PC-3 (cell line): ENCODE measurements around the gene PLPP7. TPM values are rescaled to one million over a fixed set of nuclear protein-coding genes. Genes with fewer than 3 reads are reported as not detected.

ENCODE experiments used
- ATAC-seq: fragments of 200-7000 bp; cut with Tn5 transposase; 2 replicates; pipeline ENCODE4 v1.9.1; 2020; ENCODE audit warnings: mild to moderate bottlenecking, moderate library complexity
- BruUV-seq: library from RNA; stranded (reverse); fragments of 400-500 nt; replicated peaks from 2 replicates; lab custom pipeline; 2021; lab: Mats Ljungman, UMichigan
- CTCF ChIA-PET: fragments of 300-600 bp; sonication (Branson Sonifier 250); formaldehyde crosslinking; loops from one replicate; lab custom pipeline; 2022; ENCODE audit warnings: antibody characterized with exemption; lab: Charles Lee
- POLR2A ChIA-PET: fragments of 300-600 bp; sonication (Branson Sonifier 250); formaldehyde crosslinking; loops from one replicate; lab custom pipeline; 2022; ENCODE audit warnings: antibody characterized with exemption; ENCODE audit not compliant: unreplicated experiment; lab: Charles Lee
- DNase-seq: peaks from one replicate; pipeline ENCODE4 v3.0.0-alpha.2; 2015
- H2AFZ ChIP-seq: fragments of 300-600 bp; sonication (generic); 2 replicates; pipeline ENCODE4 v1.6.0; 2016; ENCODE audit warnings: antibody characterized with exemption, low read length
- H3F3A ChIP-seq: fragments of 300-600 bp; sonication (generic); one replicate; pipeline ENCODE4 v1.6.0; 2017; ENCODE audit warnings: antibody characterized with exemption, low read length, control low read depth, mild to moderate bottlenecking; ENCODE audit not compliant: unreplicated experiment
- H3K27ac ChIP-seq: fragments of 300-600 bp; sonication (generic); 2 replicates; pipeline ENCODE4 v1.5.1; 2016; ENCODE audit warnings: mild to moderate bottlenecking, low read length
- H3K27me3 ChIP-seq: fragments of 300-600 bp; sonication (generic); 2 replicates; pipeline ENCODE4 v1.6.1; 2016; ENCODE audit warnings: low read length, mixed read lengths
- H3K36me3 ChIP-seq: fragments of 300-600 bp; sonication (generic); 2 replicates; pipeline ENCODE4 v1.6.1; 2016; ENCODE audit warnings: low read depth, mixed run types, low read length, mixed read lengths
- H3K4me1 ChIP-seq: fragments of 300-600 bp; sonication (generic); 2 replicates; pipeline ENCODE4 v1.5.1; 2016; ENCODE audit warnings: low read length; ENCODE audit not compliant: insufficient read depth
- H3K4me2 ChIP-seq: fragments of 300-600 bp; sonication (generic); 2 replicates; pipeline ENCODE4 v1.6.0; 2016; ENCODE audit warnings: low read length
- H3K4me3 ChIP-seq: fragments of 300-600 bp; sonication (generic); 2 replicates; pipeline ENCODE4 v1.5.1; 2016; ENCODE audit warnings: mild to moderate bottlenecking, low read length, mixed read lengths
- H3K79me2 ChIP-seq: fragments of 300-600 bp; sonication (generic); 2 replicates; pipeline ENCODE4 v1.6.1; 2017; ENCODE audit warnings: low read length, mixed read lengths
- H3K9ac ChIP-seq: fragments of 300-600 bp; sonication (generic); 2 replicates; pipeline ENCODE4 v1.6.0; 2016; ENCODE audit warnings: mild to moderate bottlenecking, low read length
- H3K9me2 ChIP-seq: fragments of 300-600 bp; sonication (generic); replicated peaks from 2 replicates; pipeline ENCODE4 v1.6.1; 2016; ENCODE audit warnings: mixed run types, low read length, mixed read lengths
- H3K9me3 ChIP-seq: fragments of 300-600 bp; sonication (generic); 2 replicates; pipeline ENCODE4 v1.6.1; 2016; ENCODE audit warnings: low read length, mixed read lengths
- H4K20me1 ChIP-seq: fragments of 300-600 bp; sonication (generic); 2 replicates; pipeline ENCODE4 v1.6.1; 2016; ENCODE audit warnings: low read length, mixed read lengths
- EZH2 ChIP-seq: fragments of 300-600 bp; sonication (generic); IDR thresholded peaks from one replicate; pipeline ENCODE4 v1.6.1; 2017; ENCODE audit warnings: antibody characterized with exemption, mild to moderate bottlenecking, low read length; ENCODE audit not compliant: unreplicated experiment
- EZH2phosphoT487 ChIP-seq: fragments of 300-600 bp; sonication (generic); IDR thresholded peaks from 2 replicates; pipeline ENCODE4 v1.6.1; 2018; ENCODE audit warnings: mild to moderate bottlenecking, antibody characterized with exemption, low read length, borderline replicate concordance
- intact Hi-C: fragments of 100-400 bp; cut with micrococcal nuclease; formaldehyde crosslinking; loops from 2 replicates; pipeline ENCODE4 v1.9.0; 2023
- total RNA-seq: library from RNA; depleted of rRNA; stranded (reverse); fragments of >200 nt; gene quantifications from 2 replicates; pipeline ENCODE4 v1.2.3, GENCODE V29; 2014
- TF ChIP-seq, protein P1 (sequence below): fragments of 300-600 bp; sonication (generic); conservative IDR thresholded peaks from 2 replicates; pipeline ENCODE4 v1.5.1; 2017; ENCODE audit warnings: antibody characterized with exemption, low read depth, mild to moderate bottlenecking, low read length

Gene PLPP7
- total RNA-seq, 1 experiment from 2014 or later: not detected

DNA sequence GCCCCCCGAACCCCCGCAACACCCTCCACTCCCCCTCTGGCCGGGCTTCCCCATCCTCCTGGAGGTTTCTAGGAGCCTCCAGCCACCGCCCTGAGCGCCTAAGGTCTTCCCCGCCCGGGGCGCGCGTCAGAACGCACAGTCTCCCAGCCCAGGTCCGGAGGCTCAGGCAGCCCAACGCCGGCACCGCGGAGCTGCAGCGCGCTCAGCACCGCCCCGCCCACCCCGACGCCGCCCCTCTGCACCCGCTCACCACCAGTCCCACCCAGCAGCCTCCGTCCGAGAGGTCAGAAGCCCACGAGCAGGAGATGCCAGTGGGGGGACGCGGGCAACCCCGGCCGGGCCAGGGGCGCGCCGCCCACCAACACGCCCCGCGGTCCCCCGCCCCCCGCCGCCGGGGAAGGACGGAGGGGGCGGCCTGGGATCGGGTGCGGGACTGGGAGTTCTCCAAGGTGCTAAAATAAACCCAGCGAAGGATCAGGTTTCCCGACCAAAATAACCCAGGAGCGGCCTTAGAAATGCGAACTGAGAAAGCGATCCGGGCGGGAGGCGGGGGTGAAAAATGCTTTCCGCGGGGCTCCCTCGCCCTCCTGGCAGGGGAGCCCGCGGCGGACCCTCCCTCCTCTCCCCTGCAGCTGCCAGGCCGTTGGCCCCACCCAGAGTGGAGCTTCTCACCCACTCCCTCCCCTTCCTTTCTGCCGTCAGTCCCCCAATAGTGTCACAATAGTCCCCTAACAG is 6.7 kb upstream of the PLPP7 start:
- ATAC-seq: no peak
- H3K9ac ChIP-seq: no peak overlapping the region
- peaks cover 9% of the 10 kb centered on the region for H3K27me3 ChIP-seq
- no peaks in the 10 kb centered on the region for H3K9me3 ChIP-seq
- no peaks in the 10 kb centered on the region for H4K20me1 ChIP-seq
- no peaks in the 10 kb centered on the region for H3F3A ChIP-seq
- H3K4me1 ChIP-seq: no peaks in the 10 kb centered on the region
- ChIA-PET CTCF (no interaction called here), POLR2A (no interaction called here)
- intact Hi-C loops: no loop called here
- H3K36me3 ChIP-seq: no peaks in the 10 kb centered on the region
- H3K79me2 ChIP-seq: no peaks in the 10 kb centered on the region
- H2AFZ ChIP-seq: no peak overlapping the region
- no peak overlapping the region for H3K27ac ChIP-seq
- H3K9me2 ChIP-seq: no peaks in the 10 kb centered on the region
- DNase-seq: no peak
- BruUV-seq: no TSS peak
- H3K4me2 ChIP-seq: no peak overlapping the region
- H3K4me3 ChIP-seq: no peak overlapping the region
- TF ChIP-seq EZH2 (no peak), EZH2phosphoT487 (no peak)
- TF ChIP-seq, protein P1, sequence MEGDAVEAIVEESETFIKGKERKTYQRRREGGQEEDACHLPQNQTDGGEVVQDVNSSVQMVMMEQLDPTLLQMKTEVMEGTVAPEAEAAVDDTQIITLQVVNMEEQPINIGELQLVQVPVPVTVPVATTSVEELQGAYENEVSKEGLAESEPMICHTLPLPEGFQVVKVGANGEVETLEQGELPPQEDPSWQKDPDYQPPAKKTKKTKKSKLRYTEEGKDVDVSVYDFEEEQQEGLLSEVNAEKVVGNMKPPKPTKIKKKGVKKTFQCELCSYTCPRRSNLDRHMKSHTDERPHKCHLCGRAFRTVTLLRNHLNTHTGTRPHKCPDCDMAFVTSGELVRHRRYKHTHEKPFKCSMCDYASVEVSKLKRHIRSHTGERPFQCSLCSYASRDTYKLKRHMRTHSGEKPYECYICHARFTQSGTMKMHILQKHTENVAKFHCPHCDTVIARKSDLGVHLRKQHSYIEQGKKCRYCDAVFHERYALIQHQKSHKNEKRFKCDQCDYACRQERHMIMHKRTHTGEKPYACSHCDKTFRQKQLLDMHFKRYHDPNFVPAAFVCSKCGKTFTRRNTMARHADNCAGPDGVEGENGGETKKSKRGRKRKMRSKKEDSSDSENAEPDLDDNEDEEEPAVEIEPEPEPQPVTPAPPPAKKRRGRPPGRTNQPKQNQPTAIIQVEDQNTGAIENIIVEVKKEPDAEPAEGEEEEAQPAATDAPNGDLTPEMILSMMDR: no peak

GRCh38 chr9:131284856-131285255 is 4.7 kb upstream of the PLPP7 start:
- Histone ChIP-seq H3K9me2 (no peaks in the 10 kb centered on the region), H3K9ac (no peak overlapping the region), H3K4me1 (no peaks in the 10 kb centered on the region), H2AFZ (no peak overlapping the region), H3F3A (no peaks in the 10 kb centered on the region), H3K4me3 (no peak overlapping the region), H4K20me1 (no peaks in the 10 kb centered on the region), H3K79me2 (no peaks in the 10 kb centered on the region), H3K36me3 (no peaks in the 10 kb centered on the region), H3K9me3 (no peaks in the 10 kb centered on the region), H3K27me3 (peaks cover 9% of the 10 kb centered on the region), H3K4me2 (no peak overlapping the region), H3K27ac (no peak overlapping the region)
- DNase-seq (no peak), ATAC-seq (no peak)
- intact Hi-C loops: no loop called here
- no peak for TF ChIP-seq EZH2phosphoT487
- TF ChIP-seq, protein P1: no peak
- no peak for TF ChIP-seq EZH2
- BruUV-seq: no TSS peak
- ChIA-PET CTCF (no interaction called here), POLR2A (no interaction called here)

GRCh38 chr9:131287359-131287758 is 2.2 kb upstream of the PLPP7 start:
- H2AFZ ChIP-seq: no peak overlapping the region
- no peak overlapping the region for H3K9ac ChIP-seq
- no peaks in the 10 kb centered on the region for H3K4me1 ChIP-seq
- no peak overlapping the region for H3K27ac ChIP-seq
- no peaks in the 10 kb centered on the region for H3K79me2 ChIP-seq
- no peaks in the 10 kb centered on the region for H3K9me2 ChIP-seq
- intact Hi-C loops: no loop called here
- no peak overlapping the region for H3K4me2 ChIP-seq
- TF ChIP-seq EZH2phosphoT487: no peak
- POLR2A ChIA-PET: no interaction called here
- CTCF ChIA-PET: no interaction called here
- H3K27me3 ChIP-seq: peaks cover under 1% of the 10 kb centered on the region
- no peaks in the 10 kb centered on the region for H3K36me3 ChIP-seq
- H4K20me1 ChIP-seq: no peaks in the 10 kb centered on the region
- no peaks in the 10 kb centered on the region for H3K9me3 ChIP-seq
- no peaks in the 10 kb centered on the region for H3F3A ChIP-seq
- no peak overlapping the region for H3K4me3 ChIP-seq
- ATAC-seq (no peak), DNase-seq (no peak)
- BruUV-seq: no TSS peak
